DND-41 (cell line): ENCODE measurements around the gene RAD23A.

Experiments
- ATAC-seq: fragments of 200-7000 bp; cut with Tn5 transposase; 3 replicates; pipeline ENCODE4 v1.9.1; 2021; ENCODE audit warnings: low read depth; ENCODE audit not compliant: insufficient read depth
- DNase-seq: peaks from one replicate; pipeline ENCODE4 v3.0.0-alpha.2; 2020
- H2AFZ ChIP-seq: 2 replicates; pipeline ENCODE4 v1.6.0; 2012; ENCODE audit warnings: low read depth, low read length
- H3K27ac ChIP-seq: 2 replicates; pipeline ENCODE4 v1.5.1; 2012; ENCODE audit warnings: low read length, inconsistent platforms
- H3K27me3 ChIP-seq: fragments of 200-600 bp; sonication (generic); 2 replicates; pipeline ENCODE4 v1.6.0; 2012; ENCODE audit warnings: low read length, mild to moderate bottlenecking, inconsistent platforms; ENCODE audit not compliant: insufficient read depth, poor library complexity
- H3K36me3 ChIP-seq: 2 replicates; pipeline ENCODE4 v1.5.1; 2012; ENCODE audit warnings: low read length, inconsistent platforms; ENCODE audit not compliant: insufficient read depth
- H3K4me1 ChIP-seq: 2 replicates; pipeline ENCODE4 v1.5.1; 2012; ENCODE audit warnings: mild to moderate bottlenecking, low read length; ENCODE audit not compliant: insufficient read depth
- H3K4me2 ChIP-seq: 2 replicates; pipeline ENCODE4 v1.6.0; 2012; ENCODE audit warnings: mild to moderate bottlenecking, moderate library complexity, low read length, inconsistent platforms; ENCODE audit not compliant: insufficient read depth
- H3K4me3 ChIP-seq, 2 experiments: fragments of 200-600 bp in 1 of 2; shearing (Covaris generic) in 1 of 2; 2 replicates each; pipeline ENCODE4 v1.5.1; 2012 to 2016; ENCODE audit warnings: inconsistent platforms in 2 of 2, low read length in 2 of 2, mild to moderate bottlenecking in 2 of 2, low read depth in 1 of 2, moderate library complexity in 1 of 2
- H3K79me2 ChIP-seq: 2 replicates; pipeline ENCODE4 v1.6.0; 2012; ENCODE audit warnings: low read length, inconsistent platforms; ENCODE audit not compliant: insufficient read depth
- H3K9ac ChIP-seq: 2 replicates; pipeline ENCODE4 v1.6.0; 2012; ENCODE audit warnings: low read depth, mild to moderate bottlenecking, inconsistent platforms, low read length, moderate library complexity
- H3K9me3 ChIP-seq: 2 replicates; pipeline ENCODE4 v1.5.1; 2012; ENCODE audit warnings: low read length, moderate library complexity, mild to moderate bottlenecking, inconsistent platforms; ENCODE audit not compliant: insufficient read depth, severe bottlenecking
- H4K20me1 ChIP-seq: 2 replicates; pipeline ENCODE4 v1.6.0; 2012; ENCODE audit warnings: low read length; ENCODE audit not compliant: insufficient read depth
- EZH2 ChIP-seq: IDR thresholded peaks from 3 replicates; pipeline ENCODE4 v1.6.1; 2012; ENCODE audit warnings: borderline replicate concordance, low read depth, mild to moderate bottlenecking, moderate library complexity, low read length, inconsistent platforms; ENCODE audit not compliant: severe bottlenecking
- TF ChIP-seq, protein P1 (sequence below): IDR thresholded peaks from 2 replicates; pipeline ENCODE4 v1.5.1; 2012; ENCODE audit warnings: borderline replicate concordance, low read length, moderate library complexity, mild to moderate bottlenecking; ENCODE audit not compliant: poor library complexity, severe bottlenecking; ENCODE audit errors: extremely low read depth

RAD23A gene

DNA sequence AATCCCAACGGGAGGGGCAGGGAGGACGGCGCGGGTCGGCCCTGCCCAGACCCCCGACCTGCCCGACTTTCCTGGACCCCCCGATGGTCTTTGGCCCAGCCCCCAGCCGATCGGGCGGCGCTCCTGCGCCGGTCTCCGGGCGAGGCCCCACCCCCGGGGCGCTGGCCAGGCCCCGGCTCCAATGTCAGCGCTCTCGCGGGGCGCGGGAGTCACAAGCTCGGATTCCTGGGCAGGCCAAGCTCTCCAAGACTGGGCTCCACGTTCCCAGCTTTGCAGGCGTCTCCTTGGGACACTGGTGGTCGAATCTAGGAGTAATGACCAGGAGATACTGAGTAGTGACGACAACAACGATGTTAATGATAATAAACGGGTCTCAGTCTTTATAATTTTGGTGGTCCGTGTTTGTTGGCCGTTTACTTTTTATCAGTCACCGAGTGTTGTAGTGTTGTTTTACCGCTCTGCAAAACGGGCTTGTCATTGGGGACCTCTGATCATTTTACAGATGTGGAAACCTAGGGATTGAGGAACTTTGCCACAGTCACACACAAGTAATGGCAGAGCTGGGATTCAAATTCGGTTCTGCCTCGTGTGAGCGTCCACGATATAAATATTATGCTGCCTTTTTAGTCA, 545 bp downstream of the RAD23A start:
- TF ChIP-seq, protein P1, sequence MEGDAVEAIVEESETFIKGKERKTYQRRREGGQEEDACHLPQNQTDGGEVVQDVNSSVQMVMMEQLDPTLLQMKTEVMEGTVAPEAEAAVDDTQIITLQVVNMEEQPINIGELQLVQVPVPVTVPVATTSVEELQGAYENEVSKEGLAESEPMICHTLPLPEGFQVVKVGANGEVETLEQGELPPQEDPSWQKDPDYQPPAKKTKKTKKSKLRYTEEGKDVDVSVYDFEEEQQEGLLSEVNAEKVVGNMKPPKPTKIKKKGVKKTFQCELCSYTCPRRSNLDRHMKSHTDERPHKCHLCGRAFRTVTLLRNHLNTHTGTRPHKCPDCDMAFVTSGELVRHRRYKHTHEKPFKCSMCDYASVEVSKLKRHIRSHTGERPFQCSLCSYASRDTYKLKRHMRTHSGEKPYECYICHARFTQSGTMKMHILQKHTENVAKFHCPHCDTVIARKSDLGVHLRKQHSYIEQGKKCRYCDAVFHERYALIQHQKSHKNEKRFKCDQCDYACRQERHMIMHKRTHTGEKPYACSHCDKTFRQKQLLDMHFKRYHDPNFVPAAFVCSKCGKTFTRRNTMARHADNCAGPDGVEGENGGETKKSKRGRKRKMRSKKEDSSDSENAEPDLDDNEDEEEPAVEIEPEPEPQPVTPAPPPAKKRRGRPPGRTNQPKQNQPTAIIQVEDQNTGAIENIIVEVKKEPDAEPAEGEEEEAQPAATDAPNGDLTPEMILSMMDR = no peak
- TF ChIP-seq EZH2 = no peak
- H3K9me3 ChIP-seq = no peaks in the 10 kb centered on the region
- H3K27ac ChIP-seq = peak overlapping the region; percentile 84
- DNase-seq (peak; percentile 69), ATAC-seq (peak; percentile 69)
- peak overlapping the region; percentile 50 to 69; a peak in 3 of 4 replicates for H3K4me3 ChIP-seq
- H3K27me3 ChIP-seq = no peaks in the 10 kb centered on the region
- H3K9ac ChIP-seq = peak overlapping the region; percentile 67
- H3K4me2 ChIP-seq = peak overlapping the region; percentile 80
- peaks cover 87% of the 10 kb centered on the region for H3K36me3 ChIP-seq
- H2AFZ ChIP-seq = no peak overlapping the region
- peaks cover 76% of the 10 kb centered on the region for H3K79me2 ChIP-seq
- peaks cover 44% of the 10 kb centered on the region; the same call in 1 of the 2 replicates for H4K20me1 ChIP-seq
- H3K4me1 ChIP-seq = peaks cover 62% of the 10 kb centered on the region

DNA sequence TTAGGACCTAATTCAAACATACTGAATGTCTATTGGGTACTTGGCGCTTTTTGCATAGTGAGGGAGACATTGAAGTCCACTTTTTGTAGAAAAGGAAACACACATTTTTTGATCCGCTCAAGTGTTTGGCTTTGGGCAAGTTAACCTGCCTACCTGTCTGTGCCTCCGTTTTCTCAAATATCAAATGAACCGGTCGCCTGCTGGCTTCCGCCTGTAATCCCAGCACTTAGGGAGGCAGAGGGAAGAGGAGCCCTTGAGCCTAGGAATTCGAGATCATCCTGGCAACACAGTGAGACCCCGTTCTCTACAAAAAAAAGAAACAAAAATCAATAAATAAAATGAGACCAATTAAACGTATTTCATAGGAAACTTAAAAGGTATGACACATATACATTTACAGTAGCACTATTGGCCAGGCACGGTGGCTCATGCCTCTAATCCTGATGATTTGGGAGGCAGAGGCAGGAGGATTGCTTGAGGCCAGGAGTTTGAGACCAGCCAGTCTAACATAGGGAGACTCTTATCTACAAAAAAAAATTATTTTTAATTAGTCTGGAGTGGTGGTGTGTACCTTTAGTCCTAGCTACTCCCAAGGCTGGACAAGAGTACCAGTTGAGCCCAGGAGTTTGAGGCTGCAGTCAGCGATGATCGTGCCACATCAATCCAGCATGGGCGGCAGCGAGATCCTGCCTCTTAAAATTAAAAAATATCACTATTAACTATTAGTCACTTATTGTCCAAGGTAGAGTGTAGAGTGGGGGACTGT, 1.3 kb downstream of the RAD23A start:
- Histone ChIP-seq H2AFZ (no peak overlapping the region), H3K27me3 (no peaks in the 10 kb centered on the region), H3K79me2 (peaks cover 72% of the 10 kb centered on the region), H3K36me3 (peaks cover 85% of the 10 kb centered on the region), H4K20me1 (peaks cover 41% of the 10 kb centered on the region; the same call in 1 of the 2 replicates), H3K4me2 (peak overlapping the region; percentile 80), H3K27ac (peak overlapping the region; percentile 84), H3K4me3 (peak overlapping the region; percentile 50 to 69; a peak in 3 of 4 replicates), H3K9ac (peak overlapping the region; percentile 67), H3K4me1 (peaks cover 55% of the 10 kb centered on the region), H3K9me3 (no peaks in the 10 kb centered on the region)
- ATAC-seq (no peak), DNase-seq (no peak)
- TF ChIP-seq, protein P1 = no peak
- no peak for TF ChIP-seq EZH2

DNA sequence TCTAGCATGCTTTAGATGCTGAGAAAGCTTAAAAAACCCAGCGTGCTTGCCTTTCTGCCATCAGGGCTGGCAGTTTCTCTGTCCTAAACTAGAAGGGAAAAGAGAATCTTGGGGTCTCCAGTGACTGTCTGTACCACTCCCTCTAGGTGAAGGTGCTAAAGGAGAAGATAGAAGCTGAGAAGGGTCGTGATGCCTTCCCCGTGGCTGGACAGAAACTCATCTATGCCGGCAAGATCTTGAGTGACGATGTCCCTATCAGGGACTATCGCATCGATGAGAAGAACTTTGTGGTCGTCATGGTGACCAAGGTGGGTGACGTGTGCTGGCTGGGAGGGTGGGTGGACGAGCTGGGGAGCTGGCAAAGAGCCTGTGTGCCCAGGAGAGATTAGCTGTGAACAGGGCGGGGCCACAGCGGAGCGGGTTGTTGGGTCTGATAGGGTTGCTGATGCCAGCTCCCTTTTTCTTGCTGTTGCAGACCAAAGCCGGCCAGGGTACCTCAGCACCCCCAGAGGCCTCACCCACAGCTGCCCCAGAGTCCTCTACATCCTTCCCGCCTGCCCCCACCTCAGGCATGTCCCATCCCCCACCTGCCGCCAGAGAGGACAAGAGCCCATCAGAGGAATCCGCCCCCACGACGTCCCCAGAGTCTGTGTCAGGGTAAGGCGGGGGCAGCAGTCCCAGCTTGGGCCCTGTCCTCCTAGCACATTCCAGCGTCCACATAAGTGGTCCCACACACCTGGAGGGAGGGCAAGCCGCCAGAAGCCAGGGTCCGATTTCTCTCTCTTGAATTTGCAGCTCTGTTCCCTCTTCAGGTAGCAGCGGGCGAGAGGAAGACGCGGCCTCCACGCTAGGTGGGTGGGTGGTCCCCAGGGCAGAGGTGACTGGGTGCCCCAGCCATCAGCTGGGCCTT, 2.3 kb downstream of the RAD23A start:
- Histone ChIP-seq H3K27ac (no peak overlapping the region), H3K4me2 (peak overlapping the region; percentile 80; the same call in 1 of the 2 replicates), H3K4me3 (peak overlapping the region in 1 of 2 experiments; percentile 69; a peak in 1 of 4 replicates), H2AFZ (no peak overlapping the region), H3K79me2 (peaks cover 72% of the 10 kb centered on the region), H4K20me1 (peaks cover 41% of the 10 kb centered on the region; the same call in 1 of the 2 replicates), H3K9me3 (no peaks in the 10 kb centered on the region), H3K36me3 (peaks cover 86% of the 10 kb centered on the region), H3K9ac (0 out of 2 replicates have a peak overlapping the region, but pooled peaks have one; percentile 67), H3K27me3 (no peaks in the 10 kb centered on the region), H3K4me1 (peaks cover 51% of the 10 kb centered on the region)
- DNase-seq = no peak
- ATAC-seq = no peak
- TF ChIP-seq EZH2 = no peak
- TF ChIP-seq, protein P1 = no peak
